HTERT RPE-1 (cell line): ENCODE measurements around the gene HPSE2.

Experiments used
- in situ Hi-C: fragments of 300-500 bp; cut with MboI; formaldehyde crosslinking; loops from 4 replicates; pipeline ENCODE4 v1.14.3; 2020; ENCODE audit warnings: low sequenced_read_pairs

HPSE2 gene

DNA sequence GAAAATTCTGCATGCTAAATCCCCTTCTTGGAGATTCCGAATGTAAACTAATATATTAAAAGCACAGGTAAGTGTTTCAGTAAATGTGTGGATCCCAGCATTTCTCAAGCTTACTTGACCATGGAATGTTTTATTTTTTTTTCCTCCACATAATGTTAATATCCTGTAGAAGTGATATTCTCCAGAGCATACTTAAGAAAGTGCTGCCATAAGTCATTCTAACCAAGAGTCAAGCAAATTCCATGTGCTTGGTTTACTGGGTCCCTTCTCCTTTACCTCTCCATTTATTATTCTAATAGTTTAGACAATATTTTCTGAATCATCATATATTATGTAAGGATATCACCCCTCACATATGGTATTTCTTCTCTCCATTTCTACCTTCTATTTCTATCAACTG lies 522.1 kb downstream of the HPSE2 start:
- in situ Hi-C loops: no loop called here

DNA sequence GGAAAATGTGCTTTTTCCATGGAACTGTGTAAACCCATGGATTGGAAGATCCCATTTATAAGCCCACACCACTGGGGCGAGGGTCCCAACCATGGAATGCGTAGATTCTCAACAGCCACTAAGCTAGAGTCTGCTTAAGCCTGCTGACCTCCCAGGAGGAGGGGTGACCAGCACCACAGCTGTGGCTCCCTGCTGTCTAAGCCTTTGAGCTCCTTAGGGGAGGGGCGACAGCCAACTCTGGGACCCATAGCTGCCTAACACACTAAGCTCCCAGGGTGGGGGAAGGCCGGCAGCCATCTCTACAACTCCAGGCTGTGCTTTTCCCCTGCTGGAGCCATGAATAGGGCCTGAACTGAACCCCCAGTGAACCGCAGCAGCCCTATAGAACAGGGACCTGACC lies 539.1 kb downstream of the HPSE2 start:
- in situ Hi-C loops: no loop called here

DNA sequence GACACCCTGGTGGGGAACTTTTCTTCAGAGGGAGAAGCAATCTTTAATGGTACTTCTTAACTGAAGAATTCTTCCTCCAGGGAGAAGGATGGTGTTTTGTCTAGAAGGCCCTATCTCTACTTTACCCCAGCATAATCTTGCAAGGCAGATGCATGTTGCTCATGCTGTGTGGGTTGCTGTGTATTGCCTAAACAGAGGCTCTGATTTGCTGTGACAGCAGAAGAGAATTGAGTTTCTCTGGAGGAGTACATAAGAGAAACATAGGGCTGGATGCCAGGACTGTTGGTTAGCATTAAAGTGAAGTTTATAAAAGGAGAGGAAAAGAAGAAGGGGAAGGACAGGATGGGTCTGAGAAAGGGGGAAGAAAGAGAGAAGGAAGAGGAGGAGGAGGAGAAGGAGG lies 540.8 kb downstream of the HPSE2 start:
- in situ Hi-C loops: no loop called here

DNA sequence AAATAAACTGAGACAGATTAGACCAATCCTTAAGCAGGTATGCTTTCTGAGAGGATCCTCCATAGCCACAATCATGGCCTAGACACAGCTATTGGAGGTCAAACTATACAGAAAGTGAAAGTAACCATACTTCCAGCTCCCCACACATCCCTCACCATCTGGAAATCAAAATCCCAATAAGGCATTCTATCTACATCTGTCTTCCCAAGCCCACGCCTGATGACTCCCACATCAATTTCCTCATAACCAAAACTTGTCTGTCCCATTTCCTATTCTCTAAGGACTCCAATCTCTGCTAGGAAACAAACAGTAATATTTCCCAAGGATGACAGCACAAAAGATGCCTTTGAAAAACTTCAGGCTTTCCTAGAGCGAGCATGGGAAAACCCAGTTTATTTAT lies 541.6 kb downstream of the HPSE2 start:
- in situ Hi-C loops: no loop called here

DNA sequence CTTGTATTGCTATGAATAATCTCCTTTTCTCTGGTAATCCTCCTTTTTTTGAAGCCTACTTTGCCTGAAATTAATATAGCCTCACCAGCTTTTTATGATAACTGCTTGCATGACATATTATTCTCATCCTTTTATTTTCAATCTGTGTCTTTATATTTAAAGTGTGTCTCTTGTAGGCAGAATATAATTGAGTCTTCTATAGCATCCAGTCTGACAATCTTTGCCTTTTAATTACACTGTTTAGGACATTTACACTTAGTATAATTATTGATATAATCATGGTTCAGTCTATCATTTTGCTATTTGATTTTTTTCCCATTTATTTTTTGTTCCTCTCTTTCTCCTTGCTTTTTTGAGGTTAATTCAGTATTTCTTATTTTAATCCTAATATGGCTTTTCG lies 548.0 kb downstream of the HPSE2 start:
- in situ Hi-C loops: no loop called here

DNA sequence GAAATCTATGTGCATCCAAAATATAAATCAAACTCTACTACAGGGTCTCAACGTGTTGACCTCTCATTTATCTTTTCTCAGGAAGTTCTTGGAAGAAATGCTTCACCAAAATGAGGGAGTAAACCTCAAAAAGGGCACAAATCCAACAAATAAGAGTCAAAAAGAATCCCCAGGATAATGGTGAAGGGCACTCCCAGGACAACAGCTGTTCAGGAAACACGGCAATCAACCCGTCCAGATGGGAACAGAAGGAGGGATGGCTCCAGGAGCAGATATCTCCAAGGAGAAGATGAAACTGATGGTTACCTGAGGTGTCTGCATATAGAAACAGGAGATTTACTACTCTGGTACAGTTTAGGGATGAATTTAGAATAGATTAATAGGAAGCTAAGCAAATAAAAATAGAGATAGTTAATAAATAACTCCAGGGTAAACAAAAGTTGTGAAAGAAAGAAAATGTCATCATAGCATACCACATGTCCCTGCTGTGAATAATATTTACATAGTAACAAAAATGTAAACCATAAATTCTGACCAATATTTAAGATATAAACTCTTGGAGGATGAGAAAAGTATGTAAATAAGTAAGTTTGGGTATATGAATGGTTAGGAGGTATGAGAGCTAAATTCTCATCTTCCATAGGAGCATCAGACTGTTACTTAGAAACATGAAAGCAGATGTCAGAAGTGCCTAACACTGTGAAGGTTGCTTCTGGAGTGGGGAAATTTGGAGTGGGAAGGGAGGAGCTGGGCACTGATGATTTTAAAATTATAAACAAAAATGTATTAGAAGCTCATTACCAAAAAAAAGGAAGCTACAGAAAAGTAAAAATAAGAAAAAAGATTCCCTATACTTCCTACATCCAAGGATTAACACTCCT lies 551.4 kb downstream of the HPSE2 start:
- in situ Hi-C loops: no loop called here

DNA sequence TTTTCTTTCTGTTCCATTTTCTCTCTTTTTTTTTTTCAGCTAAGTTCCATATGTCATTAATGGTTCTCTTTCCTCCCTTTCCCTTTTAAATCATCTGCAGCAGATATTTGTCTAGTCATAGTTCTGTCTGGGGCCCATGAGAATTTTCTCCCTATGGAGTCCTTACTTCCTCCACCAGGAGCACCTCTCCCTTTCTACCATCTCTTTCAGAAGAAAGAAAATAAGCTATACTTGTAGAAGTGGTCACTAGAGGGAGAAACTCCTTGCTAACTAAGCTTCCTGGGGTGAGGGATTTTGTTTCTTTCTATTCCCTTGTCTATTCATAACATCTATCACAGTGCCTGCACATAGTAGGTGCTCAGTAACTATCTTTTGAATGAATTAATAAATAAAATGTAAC lies 558.8 kb downstream of the HPSE2 start:
- in situ Hi-C loops: no loop called here

DNA sequence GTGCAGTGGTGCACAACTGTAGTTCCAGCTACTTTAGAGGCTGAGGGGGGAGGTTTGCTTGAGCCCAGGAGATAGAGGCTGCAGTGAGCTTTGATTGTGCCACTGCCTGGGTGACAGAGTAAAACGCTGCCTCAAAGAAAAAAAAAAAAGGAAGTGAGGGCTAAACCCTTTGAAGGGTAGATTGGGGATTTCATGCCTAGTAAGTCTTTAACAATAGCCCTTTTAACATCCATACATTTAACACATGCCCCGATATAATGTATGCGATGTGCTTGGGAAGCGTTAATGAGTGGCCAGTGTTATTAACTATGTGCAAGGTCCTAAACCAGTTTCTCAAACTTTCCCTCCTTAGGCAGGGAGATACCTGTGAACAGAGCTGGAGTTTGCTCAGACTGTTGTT lies 559.8 kb downstream of the HPSE2 start:
- in situ Hi-C loops: no loop called here

DNA sequence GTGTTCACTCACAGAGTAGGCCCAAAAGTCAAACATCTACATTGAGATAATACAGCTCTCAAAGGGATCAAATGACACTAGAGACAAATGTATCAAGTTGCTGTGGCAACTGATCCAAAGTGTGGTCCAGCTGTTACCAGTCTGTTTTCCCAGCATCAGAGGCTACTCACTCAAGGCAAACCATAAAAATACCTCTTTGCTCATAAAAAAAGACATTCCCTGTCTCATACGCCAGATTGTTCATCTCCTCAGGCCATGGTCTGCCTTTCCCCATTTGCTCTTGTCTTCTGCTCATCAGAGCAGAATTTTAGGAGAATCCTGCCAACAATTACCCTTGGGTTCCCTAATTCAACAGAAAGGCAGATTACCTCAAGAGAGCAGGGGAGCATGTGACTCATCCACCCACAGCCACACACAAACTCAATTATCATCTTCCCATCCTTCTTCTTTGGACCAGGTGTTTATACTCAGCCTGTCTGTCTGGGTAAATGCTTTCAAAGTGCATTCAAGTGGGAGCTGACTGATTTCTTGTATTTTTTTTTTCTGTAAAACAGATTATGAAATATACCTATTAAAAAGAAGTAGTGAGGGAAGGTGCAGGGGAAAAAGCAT lies 562.4 kb downstream of the HPSE2 start:
- in situ Hi-C loops: no loop called here

DNA sequence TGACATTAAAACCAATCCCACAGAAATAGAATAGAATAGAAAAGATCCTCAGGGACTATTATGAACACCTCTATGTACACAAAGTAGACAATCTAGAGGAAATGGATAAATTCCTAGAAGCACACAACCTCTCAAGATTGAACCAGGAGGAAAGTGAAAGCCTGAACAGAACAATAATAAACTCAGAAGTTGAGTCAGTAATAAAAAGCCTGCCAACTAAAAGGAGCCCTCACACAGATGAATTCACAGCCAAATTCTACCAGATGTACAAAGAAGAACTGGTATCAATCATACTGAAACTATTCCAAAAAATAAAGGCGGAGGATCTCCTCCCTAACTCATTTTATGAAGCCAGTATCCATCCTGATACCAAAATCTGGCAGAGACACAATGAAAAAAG lies 568.6 kb downstream of the HPSE2 start:
- in situ Hi-C loops: no loop called here

DNA sequence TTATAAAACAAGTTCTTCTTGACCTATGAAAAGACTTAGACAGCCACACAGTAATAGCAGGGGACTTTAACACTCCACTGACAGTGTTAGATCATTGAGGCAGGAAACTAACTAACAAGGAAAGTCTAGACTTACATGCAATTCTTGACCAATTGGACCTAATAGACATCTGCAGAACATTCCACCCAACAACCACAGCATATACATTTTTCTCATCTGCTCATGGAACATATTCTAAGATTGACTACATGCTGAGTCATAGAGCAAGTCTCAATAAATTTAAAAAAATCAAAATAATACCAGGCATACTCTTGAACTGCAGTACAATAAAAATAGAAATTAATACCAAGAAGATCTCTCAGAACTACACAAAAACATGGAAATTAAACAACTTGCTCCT lies 569.4 kb downstream of the HPSE2 start:
- in situ Hi-C loops: no loop called here

DNA sequence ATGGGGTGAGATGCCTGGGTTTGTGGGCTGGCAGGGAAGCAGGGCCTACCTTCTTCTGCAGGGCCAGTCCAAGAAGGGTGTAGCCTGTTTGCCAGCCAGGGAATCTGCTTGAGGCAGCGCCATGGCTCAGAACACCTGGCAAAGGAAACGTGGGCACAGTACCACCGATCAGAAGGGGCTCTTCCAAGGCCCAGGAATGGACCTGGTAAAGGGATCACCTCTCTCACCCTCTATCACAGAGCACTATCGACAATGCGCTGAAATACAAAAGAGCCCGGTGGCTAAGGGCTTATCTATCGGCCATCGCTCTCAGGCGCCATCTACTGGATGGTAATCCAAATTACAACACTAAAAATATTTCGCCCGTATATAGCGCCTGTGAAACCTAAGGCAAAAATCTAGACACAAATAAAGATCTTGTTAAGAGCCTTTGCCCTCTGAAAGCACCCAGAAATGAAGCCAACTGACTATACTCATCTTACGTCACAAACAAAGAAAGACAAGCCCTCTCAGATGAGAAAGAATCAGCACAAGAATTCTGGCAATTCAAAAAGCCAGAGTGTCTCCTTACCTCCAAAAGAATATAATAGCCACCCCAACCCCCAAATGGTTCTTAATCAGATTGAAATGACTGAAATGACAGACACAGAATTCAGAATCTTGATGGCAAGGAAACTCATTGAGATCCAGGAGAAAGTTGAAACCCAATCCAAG lies 571.2 kb downstream of the HPSE2 start:
- in situ Hi-C loops: no loop called here

DNA sequence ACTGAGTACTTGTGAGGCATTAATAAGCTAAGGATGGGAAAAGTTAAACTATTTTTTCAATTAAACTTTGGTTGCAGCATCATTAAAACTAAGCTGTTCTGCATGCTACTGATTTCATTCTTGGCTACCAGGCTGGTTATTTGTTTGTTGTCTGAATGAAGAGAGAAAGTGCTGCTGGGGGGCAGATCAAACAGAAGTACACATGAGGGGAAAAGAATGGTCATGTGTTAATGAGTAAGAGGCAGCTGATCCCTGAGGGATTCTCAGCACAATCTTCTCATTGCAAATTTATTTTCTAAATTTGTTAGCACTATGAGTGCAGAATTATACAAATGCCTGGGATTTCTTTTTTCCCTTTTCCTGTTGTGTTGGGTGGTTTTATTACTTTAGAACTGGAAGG lies 575.7 kb downstream of the HPSE2 start:
- in situ Hi-C loops: no loop called here

DNA sequence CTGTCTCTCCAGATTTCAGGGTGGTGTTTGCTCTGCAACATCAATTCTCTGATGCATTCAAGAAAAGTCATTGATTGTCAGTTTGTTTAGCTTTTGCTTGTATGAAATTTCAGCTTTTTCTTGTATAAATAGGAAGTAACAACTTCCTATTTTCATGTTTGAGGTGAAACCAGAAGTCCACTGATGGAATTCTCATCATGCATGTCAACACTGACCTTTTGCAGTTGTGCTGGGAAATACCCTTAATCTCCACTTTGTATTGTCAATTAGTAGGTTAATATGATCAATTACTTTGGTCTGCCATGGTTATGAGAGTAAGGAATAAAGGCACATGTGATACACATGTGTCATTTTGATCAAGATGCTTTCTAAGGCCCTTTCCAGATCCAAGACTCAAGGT lies 580.2 kb downstream of the HPSE2 start:
- in situ Hi-C loops: no loop called here

DNA sequence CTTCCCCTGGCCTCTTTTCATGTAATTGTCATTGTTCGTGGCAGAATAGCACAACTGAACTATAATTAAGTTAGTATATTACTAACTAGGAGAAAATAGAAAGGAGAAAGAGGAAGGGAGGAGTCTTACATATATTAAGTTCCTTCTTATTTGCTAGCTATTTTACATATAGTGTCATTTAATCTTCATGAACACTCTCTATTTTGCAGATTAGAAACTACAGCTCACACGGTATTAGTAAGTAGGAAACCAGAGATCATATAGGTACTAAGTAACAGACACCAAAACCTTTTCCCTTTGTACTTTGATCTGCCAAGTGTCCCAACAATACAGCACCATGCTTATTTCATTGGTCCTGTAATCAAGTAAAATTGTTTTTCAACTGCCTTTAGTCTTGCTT lies 586.5 kb downstream of the HPSE2 start:
- in situ Hi-C loops: no loop called here

DNA sequence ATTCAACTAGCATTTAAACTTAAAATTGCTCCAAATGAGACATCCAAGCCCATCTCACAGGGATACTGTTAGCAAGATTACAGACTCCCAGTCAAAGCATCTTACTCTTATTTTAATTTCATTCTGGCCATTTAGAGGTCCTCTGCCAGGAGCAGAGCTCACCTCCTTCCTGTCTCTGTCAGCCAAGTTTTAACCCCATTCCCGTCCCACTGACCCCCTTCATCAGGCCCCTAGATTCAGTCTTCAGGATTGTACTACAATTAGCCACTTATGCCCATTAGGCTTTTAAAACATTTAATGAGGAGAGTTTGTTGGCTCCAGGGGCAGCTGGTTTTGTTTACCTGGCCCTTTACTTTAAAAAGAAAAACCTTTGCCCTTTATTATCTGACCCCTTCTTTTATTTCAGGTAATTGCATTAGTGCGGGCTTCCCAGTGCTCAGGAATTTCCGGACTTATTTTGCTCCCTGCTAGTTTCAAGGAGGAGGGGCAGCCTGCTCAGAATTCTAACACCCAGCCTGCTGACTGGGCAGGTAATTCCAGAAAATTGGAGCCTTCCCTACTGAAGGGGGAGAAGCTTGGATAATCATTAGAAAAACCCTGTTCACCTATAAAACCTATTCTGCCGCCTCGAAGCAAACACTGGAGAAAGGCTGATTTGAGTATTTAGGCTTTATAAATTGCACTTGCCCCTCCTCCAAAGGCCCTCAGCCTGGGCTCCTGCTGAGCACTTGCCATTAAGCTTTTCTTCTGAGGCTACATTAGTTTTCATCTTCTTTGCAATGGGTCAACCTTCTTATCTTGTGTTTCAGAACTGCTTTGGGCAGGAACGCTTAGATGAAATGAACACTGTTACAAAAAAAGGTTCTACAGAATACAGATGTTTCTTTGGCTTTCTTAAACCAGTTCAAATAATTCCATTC lies 588.4 kb downstream of the HPSE2 start:
- in situ Hi-C loops: no loop called here

DNA sequence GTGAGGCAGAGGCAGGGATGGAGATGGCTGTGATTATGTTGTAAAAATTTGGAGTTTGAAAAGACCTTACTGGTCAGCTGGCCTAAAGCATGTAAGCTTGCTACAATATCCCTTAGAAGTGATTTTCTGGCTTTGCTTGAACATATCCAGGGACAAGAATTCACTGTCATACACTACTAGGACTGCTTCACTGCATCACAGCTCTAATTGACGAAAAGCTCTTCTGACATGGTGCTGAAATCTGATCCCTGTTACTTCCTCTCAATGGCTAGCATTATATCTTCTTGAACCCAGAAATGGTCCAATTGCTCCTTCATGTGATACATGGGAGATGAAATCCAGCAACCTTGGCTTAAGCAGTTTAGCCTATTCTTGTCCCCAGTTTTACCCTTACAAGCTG lies 591.2 kb downstream of the HPSE2 start:
- in situ Hi-C loops: no loop called here

DNA sequence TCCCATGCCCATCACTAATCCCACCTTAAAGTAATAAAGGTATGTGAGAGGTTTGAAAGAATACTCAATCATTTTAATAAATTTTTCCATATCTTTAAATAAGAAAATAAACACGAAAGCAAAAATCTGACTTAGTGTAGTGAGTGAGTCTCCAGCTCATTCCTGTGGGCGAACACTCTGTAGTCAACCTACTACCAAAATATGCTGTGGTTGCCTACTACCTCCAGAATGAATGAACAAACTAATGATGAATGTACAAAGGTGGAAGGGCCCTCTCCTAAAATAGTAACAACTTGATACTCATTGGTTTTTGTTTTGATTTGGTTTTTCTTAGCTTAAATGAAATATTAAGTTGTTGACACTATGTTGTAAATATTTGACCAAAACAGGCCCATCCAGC lies 593.4 kb downstream of the HPSE2 start:
- in situ Hi-C loops: no loop called here

DNA sequence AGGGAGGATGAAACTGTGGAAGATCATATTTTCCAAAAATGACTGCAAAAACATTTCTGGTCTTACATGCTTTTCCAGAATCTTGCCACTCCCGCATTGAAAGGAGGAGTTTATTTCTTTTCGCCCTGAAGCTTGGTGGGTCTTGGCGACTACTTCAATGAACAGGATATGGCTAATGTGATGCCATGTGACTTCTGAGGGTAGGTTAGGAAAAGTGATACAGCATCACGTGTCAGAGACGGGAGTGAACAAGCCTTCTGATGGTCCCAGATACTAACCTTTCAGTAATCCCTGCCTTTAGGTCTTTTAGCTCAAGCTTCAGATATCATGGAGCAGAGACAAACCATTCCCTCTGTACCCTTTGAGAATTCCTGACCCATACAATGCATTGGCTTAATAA lies 596.7 kb downstream of the HPSE2 start:
- in situ Hi-C loops: no loop called here

DNA sequence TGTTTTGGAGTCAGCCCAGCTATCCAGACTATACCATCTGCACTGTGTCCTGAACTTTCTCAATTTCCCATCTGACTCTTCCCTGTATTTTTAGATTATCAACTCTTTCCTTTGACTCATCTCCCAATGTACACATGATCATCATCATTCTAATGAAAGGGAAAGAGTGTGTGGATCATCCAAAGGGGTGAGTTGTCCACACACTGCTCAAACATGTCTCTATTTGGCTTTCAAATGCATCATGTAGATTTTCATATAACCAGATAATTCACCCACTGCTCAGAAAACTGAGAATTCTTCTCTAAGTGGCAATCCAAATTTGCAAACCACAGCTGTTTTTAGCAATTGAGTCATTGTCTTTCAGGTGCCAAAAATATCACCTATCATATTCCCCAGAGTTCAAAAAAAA lies 598.7 kb downstream of the HPSE2 start:
- in situ Hi-C loops: no loop called here
